HCT116 (cell line): ENCODE data around the gene RASGEF1B.

ENCODE experiments used
- CEBPB ChIP-seq: IDR thresholded peaks from 2 replicates; pipeline ENCODE4 v1.6.1; 2012; ENCODE audit warnings: low read depth
- CTCF ChIP-seq, 3 experiments: fragments of 200-600 bp in 1 of 3; sonication (generic) in 1 of 3; IDR thresholded peaks in 2 of 3; conservative IDR thresholded peaks in 1 of 3; 2 replicates each; pipeline ENCODE4 v1.5.1; 2012 to 2017; ENCODE audit warnings: low read depth in 2 of 3, low read length in 2 of 3, antibody characterized with exemption in 1 of 3, borderline replicate concordance in 1 of 3, control low read depth in 1 of 3, mild to moderate bottlenecking in 1 of 3, mixed read lengths in 1 of 3, mixed run types in 1 of 3, moderate library complexity in 1 of 3; ENCODE audit not compliant: insufficient read depth in 1 of 3
- EZH2 ChIP-seq: fragments of 200-600 bp; sonication (generic); IDR thresholded peaks from 2 replicates; pipeline ENCODE4 v1.6.1; 2017; ENCODE audit warnings: antibody characterized with exemption, mixed run types
- JUND ChIP-seq: IDR thresholded peaks from 2 replicates; pipeline ENCODE4 v1.6.1; 2012
- POLR2A ChIP-seq: IDR thresholded peaks from 2 replicates; pipeline ENCODE4 v1.7.0; 2011; ENCODE audit warnings: borderline replicate concordance; ENCODE audit not compliant: insufficient read depth, insufficient read length; ENCODE audit errors: extremely low read depth
- POLR2AphosphoS5 ChIP-seq: IDR thresholded peaks from 2 replicates; pipeline ENCODE4 v1.6.1; 2011; ENCODE audit warnings: mild to moderate bottlenecking, low read depth, low read length, moderate library complexity
- REST ChIP-seq: IDR thresholded peaks from 2 replicates; pipeline ENCODE4 v1.6.1; 2012; ENCODE audit warnings: low read depth
- ZNF274 ChIP-seq: fragments of 200-500 bp; sonication (Bioruptor generic); IDR thresholded peaks from 2 replicates; pipeline ENCODE4 v1.6.1; 2014; ENCODE audit warnings: mild to moderate bottlenecking, low read depth, low read length, inconsistent platforms

DNA sequence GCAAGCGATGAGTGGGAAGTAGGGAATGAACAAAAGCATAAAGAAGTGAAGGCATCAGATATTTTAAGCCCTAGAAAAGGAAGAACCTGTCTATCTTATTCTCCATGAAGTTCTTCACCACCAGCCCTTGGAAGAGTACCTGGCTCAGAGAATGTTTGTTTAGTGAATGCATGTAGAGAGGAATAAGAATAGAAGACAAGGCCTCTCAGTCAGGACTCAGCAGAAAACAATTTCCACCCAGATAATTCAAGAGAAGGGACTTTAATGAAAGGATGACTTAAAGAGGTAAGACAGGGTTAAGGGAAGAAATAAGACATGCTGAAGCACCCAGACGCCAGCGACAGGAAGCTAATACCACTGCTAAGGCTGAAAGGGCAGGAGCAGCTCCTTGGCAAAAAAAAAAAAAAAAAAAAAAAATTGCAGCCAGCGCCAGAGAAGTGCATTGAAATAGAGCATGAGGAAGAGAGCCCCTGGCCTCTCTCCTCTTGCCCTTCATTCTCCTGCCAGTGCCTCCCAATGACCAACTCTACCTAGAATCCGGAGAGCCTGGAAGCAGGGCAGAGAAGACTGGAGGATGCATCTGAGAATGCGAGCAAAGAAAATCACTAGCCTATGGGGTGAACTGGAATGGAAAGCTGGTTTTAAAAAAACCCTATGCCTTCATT is 47.2 kb upstream of the RASGEF1B start:
- TF ChIP-seq CTCF (IDR thresholded peaks at IDR 0.05 in 2 of 3, conservative IDR thresholded peaks at IDR 0.05 in 1 of 3; ENCODE audit: borderline replicate concordance in 1 of 3, insufficient read depth in 1 of 3, low read depth in 2 of 3, low read length in 2 of 3): no peak
- TF ChIP-seq ZNF274: no peak
- no peak for TF ChIP-seq EZH2
- no peak for TF ChIP-seq REST
- no peak for TF ChIP-seq POLR2A
- no peak for TF ChIP-seq JUND
- no peak for TF ChIP-seq POLR2AphosphoS5
- no peak for TF ChIP-seq CEBPB
